B cell (primary cell): Measurements from ENCODE around the gene RABL6.

ENCODE experiments used
- CTCF ChIP-seq: fragments of 200-600 bp; IDR thresholded peaks from one replicate; pipeline ENCODE4 v1.8.0; 2022; ENCODE audit warnings: antibody characterized with exemption, mild to moderate bottlenecking
- EZH2 ChIP-seq: IDR thresholded peaks from 2 replicates; pipeline ENCODE4 v1.6.1; 2012; ENCODE audit warnings: borderline replicate concordance, low read depth, mild to moderate bottlenecking, moderate library complexity, low read length; ENCODE audit not compliant: insufficient read depth, poor library complexity, severe bottlenecking

GRCh38 chr9:136862849-136863622 is 55.3 kb downstream of the RABL6 start:
- TF ChIP-seq CTCF (no peak), EZH2 (no peak)
